Placental epithelial cell (primary cell): Measurements from ENCODE around the gene SLC31A2. TPM values are rescaled to one million over a fixed set of nuclear protein-coding genes. Genes with fewer than 3 reads are reported as not detected.

Experiments used
- total RNA-seq: library from RNA; depleted of rRNA; stranded (reverse); fragments of >200 nt; gene quantifications from 2 replicates; pipeline ENCODE4 v1.2.3, GENCODE V29; 2012

SLC31A2 gene
- 7.1 and 11.6 TPM in 2 replicates for total RNA-seq

GRCh38 chr9:113150670-113151611 is at the start of gene SLC31A2:
SLC31A2 (plus strand) TSS chr9:113151007; CDS start chr9:113151075, 68 bp downstream.

Other genes starting within 250 kb of the SLC31A2 start
- gene ZNF883, start 138.8 kb upstream of the SLC31A2 start, total RNA-seq, result 1.2 and 4.7 TPM in 2 replicates
- 0.33 and 3.1 TPM in 2 replicates for gene ZFP37, start 94.3 kb upstream of the SLC31A2 start, total RNA-seq
- gene FKBP15, start 70.3 kb downstream of the SLC31A2 start, total RNA-seq, result 21.2 and 29.2 TPM in 2 replicates
- 14.9 and 19.4 TPM in 2 replicates for gene SLC31A1, start 70.5 kb downstream of the SLC31A2 start, total RNA-seq
- 34.7 and 36.1 TPM in 2 replicates for gene CDC26, start 124.6 kb downstream of the SLC31A2 start, total RNA-seq
- 22.0 and 23.1 TPM in 2 replicates for gene PRPF4, start 124.7 kb downstream of the SLC31A2 start, total RNA-seq
- gene RNF183, start 152.4 kb downstream of the SLC31A2 start, total RNA-seq, result 0.39 TPM in 1 of 2 replicates, not detected in the other
- 1.7 and 2.0 TPM in 2 replicates for gene WDR31, start 189.3 kb downstream of the SLC31A2 start, total RNA-seq
- not detected in 2 replicates for gene BSPRY, start 198.5 kb downstream of the SLC31A2 start, total RNA-seq
- 18.1 and 20.0 TPM in 2 replicates for gene HDHD3, start 226.0 kb downstream of the SLC31A2 start, total RNA-seq